Measurements from ENCODE around the gene SND1. TPM values are rescaled to one million over a fixed set of nuclear protein-coding genes. Genes with fewer than 3 reads are reported as not detected.

Gene SND1
- total RNA-seq, 2 donors from 2014 or later, result 246 to 256 TPM

DNA sequence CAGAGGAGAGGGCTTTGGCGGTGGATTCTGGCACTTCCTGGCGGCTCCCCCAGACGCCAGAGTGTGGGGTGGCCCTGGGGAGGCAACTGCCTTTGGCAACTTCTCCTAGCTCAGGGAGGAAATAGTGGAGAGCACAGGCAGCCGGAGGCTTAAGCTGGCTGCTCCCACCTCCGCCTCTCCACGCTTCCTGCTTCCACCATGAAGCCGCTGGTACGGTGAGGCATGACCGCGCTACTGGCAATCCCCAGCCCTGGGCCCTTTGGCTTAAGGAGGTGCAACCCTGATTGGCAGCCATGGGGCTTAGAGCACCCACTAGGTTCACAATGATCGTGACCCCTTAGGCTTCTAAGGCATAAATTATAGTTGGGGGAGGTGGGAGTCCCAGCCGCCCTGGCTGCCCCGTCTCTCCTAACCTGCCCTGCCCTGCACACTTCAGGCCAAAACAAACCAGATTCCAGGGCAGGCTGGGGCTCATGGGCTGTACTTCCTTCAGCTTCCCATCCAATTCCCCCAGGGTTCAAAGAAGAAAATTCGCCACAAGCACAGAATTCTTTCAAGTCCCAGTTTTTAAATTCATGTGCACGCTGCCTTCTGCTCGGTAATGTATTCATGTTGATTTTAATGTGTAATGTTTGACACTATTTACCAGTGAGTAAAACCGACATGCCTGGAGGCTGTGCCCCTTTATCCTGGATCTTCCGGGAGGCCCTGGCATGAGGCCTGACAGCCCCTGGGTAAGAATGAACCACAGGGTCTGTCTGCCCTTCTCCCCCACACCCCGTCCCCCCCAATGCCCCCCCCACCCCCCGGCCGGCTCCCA, 469.9 kb downstream of the SND1 start:
- Mint-ChIP-seq H3K4me3 (no peak overlapping the region), H3K27ac (no peak overlapping the region), H3K27me3 (no peaks in the 10 kb centered on the region), H3K4me1 (peaks cover 5% of the 10 kb centered on the region), H3K9me3 (no peaks in the 10 kb centered on the region), H3K36me3 (ENCODE audit: low read depth) (no peaks in the 10 kb centered on the region)
- ATAC-seq (replicated peaks), result no peak

DNA sequence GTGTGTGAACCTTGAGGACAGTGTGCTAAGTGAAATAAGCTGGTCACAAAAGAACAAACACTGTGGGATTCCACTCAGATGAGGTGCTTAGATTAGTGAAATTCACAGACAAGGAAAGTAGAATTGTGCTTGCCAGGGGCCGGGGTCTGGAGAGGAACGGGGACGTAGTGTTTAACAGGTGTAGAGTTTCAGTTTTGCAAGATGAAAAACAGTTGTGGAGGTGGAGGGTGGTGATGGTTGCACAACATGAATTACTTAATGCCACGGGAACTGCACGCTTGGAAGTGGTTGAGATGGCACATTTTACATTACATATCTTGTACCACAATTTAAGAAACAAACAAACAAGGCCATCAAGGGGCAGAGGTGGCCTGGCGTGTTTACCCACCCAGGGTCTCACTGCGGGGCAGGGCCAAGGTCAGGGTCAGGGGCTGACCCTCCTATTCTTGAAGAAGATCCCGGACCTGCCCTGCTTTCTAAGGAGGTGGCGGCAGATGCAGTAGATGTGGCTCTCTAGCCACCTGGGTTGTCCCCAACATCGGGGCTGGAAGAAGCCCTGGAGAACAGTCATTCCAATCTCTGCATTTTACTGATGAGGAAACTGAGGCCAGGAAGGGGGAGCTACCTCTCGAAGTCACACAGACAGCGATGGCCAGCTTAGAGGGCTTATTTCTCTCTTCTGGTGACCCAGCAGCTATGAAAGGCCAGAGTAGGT, 470.7 kb downstream of the SND1 start:
- Mint-ChIP-seq H3K27me3 (no peaks in the 10 kb centered on the region), H3K4me3 (no peak overlapping the region), H3K4me1 (peaks cover 5% of the 10 kb centered on the region), H3K27ac (no peak overlapping the region), H3K9me3 (no peaks in the 10 kb centered on the region), H3K36me3 (ENCODE audit: low read depth) (no peaks in the 10 kb centered on the region)
- no peak for ATAC-seq (replicated peaks)

DNA sequence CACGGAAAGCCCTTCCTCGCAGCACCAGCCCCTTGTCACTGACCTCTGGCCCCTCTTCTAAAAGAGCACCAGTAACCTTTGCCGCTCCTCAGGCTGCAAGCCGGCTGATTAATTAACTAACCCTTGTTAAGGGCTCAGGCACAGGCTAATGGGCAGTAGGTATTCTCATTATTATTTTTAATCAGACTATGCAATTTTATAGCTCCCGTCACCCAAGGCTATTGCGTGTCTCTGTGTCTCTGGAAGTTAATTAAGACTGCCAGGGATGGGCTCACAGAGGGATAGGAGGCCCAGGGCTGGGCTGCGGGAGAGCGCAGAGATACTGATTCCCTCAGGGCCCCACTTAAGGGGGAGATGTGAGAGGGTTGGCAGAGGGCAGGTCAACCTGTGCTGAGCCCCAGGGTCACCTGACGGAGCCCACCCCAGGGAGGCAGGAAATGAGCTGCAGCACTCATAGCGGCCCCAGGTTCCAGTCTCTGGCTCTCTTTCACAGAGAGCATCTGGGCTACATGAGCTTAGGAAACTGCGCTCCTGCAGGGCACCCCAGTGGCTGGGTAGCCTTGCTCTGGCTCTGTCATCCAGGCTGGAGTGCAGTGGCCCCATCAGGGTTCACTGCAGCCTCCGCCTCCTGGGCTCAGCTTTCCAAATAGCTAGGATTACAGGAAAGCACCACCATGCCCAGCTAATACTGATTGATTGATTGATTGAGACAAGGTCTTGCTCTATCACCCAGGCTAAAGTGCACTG, 471.5 kb downstream of the SND1 start:
- Mint-ChIP-seq H3K27me3 (no peaks in the 10 kb centered on the region), H3K36me3 (ENCODE audit: low read depth) (no peaks in the 10 kb centered on the region), H3K27ac (no peak overlapping the region), H3K9me3 (no peaks in the 10 kb centered on the region), H3K4me1 (peaks cover 5% of the 10 kb centered on the region), H3K4me3 (no peak overlapping the region)
- ATAC-seq (replicated peaks), result no peak

DNA sequence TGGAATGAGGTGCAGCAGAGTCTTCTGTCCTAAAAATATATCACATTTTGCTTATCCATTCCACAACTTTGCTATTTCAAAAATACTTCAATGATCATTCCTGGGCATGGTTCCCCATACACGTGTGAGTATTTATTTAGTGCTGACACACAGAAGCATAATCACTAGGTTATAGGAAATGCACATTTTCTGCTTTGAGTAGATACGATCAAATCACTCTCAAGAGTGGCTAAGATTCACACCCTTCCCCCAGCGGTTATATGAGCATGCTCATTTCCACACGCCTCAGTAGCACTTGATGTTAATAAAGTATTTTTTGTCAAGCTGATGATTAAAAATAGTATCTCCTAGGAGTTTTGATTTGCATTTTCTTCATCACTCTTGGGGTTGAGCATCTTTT, 472.8 kb downstream of the SND1 start:
- Mint-ChIP-seq H3K36me3 (ENCODE audit: low read depth) (no peaks in the 10 kb centered on the region), H3K27ac (no peak overlapping the region), H3K4me1 (peaks cover 5% of the 10 kb centered on the region), H3K9me3 (no peaks in the 10 kb centered on the region), H3K27me3 (no peaks in the 10 kb centered on the region), H3K4me3 (no peak overlapping the region)
- peak; percentile 24 for ATAC-seq (replicated peaks)

DNA sequence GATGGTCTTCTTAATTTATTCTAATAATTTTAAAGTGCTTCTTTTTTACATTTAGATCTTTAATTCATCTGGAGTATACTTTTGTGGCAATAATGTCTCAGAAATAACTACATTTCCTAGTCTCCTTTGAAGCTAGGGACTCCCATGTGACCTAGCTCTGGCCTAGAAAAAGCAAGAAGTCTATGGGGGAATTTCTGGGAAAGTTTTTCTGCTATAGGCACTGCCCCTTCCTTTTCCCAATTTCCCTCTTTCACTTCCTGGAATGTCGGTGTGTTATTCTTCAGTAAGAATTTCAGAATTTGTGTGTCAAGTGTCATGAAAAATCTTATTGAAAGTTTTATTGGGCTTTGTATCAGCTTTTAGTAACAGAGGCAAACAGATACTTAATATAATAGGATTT, 473.8 kb downstream of the SND1 start:
- no peak overlapping the region for H3K27ac Mint-ChIP-seq
- H3K36me3 Mint-ChIP-seq (ENCODE audit: low read depth), result no peaks in the 10 kb centered on the region
- no peaks in the 10 kb centered on the region for H3K27me3 Mint-ChIP-seq
- no peaks in the 10 kb centered on the region for H3K9me3 Mint-ChIP-seq
- H3K4me1 Mint-ChIP-seq, result peaks cover 5% of the 10 kb centered on the region
- ATAC-seq (replicated peaks), result no peak
- H3K4me3 Mint-ChIP-seq, result no peak overlapping the region

DNA sequence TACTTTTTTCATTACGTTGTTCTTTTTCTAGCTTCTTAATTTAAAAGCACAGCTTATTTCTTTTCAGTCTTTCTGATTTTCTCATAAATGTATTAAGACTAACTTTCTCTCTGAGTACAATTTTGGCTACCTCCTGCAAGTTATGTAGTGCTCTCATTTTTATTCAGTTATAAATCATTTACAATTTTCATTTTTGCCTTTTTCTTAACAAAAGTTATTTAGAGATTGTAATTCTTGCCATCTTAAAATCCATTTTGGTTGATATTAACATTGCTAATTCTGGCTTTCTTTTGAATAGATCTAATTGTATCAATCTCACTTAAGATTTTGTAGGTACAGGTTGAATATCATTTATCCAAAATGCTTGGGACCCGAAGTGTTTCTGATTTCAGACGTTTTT, 476.4 kb downstream of the SND1 start:
- Mint-ChIP-seq H3K4me3 (no peak overlapping the region), H3K9me3 (no peaks in the 10 kb centered on the region), H3K27ac (no peak overlapping the region), H3K36me3 (ENCODE audit: low read depth) (no peaks in the 10 kb centered on the region), H3K4me1 (peaks cover 5% of the 10 kb centered on the region), H3K27me3 (peaks cover 6% of the 10 kb centered on the region)
- no peak for ATAC-seq (replicated peaks)

DNA sequence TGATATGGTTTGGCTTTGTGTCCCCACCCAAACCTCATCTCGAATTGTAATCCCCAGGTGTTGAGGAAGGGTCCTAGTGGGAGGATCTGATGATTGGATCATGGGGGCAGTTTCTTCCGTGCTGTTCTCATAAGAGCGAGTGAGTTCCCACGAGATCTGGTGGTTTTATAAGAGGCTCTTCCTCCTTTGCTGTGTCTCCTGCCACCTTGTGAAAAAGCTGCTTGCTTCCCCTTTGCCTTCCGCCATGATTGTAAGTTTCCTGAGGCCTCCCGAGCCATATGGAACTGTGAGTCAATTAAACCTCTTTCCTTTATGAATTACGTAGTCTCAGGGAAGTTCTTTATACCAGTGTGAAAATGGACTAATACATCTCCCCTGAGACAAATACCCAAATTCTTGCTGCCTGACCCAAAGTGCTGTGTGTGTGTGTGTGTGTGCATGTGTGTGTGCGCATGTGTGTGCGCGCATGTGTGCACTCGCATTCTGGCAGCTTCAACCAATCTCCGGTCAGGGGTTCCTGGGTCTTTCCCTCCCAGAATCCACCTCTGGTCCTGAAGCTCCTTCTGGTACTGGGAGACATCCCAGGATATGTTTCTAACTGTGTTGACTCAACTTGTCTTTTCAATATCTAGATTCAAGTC, 477.4 kb downstream of the SND1 start:
- H3K4me3 Mint-ChIP-seq, result no peak overlapping the region
- peaks cover 2% of the 10 kb centered on the region for H3K36me3 Mint-ChIP-seq (ENCODE audit: low read depth)
- H3K27ac Mint-ChIP-seq, result no peak overlapping the region
- peaks cover 5% of the 10 kb centered on the region for H3K4me1 Mint-ChIP-seq
- ATAC-seq (replicated peaks), result no peak
- H3K9me3 Mint-ChIP-seq, result no peaks in the 10 kb centered on the region
- peaks cover 15% of the 10 kb centered on the region for H3K27me3 Mint-ChIP-seq

DNA sequence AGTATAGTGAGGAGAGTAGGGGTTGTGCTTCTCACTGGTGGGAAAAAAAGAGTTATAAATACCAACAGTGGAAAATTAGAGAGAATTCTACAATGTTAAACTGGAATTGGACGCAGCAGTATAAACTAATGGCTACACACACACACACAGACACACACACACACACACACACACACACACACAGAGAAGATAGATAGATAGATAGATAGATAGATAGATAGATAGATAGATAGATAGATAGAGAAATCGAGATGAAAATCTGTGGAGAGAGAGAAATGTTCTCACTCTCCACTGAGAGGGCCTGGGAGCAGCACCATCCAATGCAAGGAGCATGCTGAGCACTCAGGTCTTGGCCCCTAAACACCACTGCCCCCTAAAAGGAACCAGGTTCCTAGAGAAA, 479.1 kb downstream of the SND1 start:
- peaks cover 7% of the 10 kb centered on the region for H3K36me3 Mint-ChIP-seq (ENCODE audit: low read depth)
- no peak overlapping the region for H3K27ac Mint-ChIP-seq
- H3K4me1 Mint-ChIP-seq, result peaks cover 8% of the 10 kb centered on the region
- peaks cover 24% of the 10 kb centered on the region for H3K27me3 Mint-ChIP-seq
- H3K4me3 Mint-ChIP-seq, result no peak overlapping the region
- no peaks in the 10 kb centered on the region for H3K9me3 Mint-ChIP-seq
- no peak for ATAC-seq (replicated peaks)

DNA sequence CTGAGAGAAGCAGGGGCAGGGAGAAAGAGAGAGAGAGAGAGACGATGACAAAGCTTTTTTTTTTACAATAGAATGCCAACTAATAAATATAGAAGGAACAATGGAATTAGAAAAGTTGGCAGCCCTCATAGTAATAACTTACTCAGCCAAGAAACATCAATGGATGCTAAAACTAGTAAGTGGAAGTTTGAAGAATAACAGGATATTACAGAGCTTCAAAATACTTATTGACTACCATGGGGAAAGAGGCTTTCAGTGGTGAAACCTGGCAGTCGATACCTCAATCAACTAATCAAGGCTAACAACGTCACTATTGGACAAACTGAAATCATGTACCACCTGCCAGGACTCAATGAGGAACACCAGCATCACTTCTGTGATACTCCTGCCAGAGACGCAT, 479.7 kb downstream of the SND1 start:
- H3K27me3 Mint-ChIP-seq, result peaks cover 24% of the 10 kb centered on the region
- no peaks in the 10 kb centered on the region for H3K9me3 Mint-ChIP-seq
- peaks cover 7% of the 10 kb centered on the region for H3K36me3 Mint-ChIP-seq (ENCODE audit: low read depth)
- no peak overlapping the region for H3K27ac Mint-ChIP-seq
- peaks cover 8% of the 10 kb centered on the region for H3K4me1 Mint-ChIP-seq
- H3K4me3 Mint-ChIP-seq, result no peak overlapping the region
- no peak for ATAC-seq (replicated peaks)

DNA sequence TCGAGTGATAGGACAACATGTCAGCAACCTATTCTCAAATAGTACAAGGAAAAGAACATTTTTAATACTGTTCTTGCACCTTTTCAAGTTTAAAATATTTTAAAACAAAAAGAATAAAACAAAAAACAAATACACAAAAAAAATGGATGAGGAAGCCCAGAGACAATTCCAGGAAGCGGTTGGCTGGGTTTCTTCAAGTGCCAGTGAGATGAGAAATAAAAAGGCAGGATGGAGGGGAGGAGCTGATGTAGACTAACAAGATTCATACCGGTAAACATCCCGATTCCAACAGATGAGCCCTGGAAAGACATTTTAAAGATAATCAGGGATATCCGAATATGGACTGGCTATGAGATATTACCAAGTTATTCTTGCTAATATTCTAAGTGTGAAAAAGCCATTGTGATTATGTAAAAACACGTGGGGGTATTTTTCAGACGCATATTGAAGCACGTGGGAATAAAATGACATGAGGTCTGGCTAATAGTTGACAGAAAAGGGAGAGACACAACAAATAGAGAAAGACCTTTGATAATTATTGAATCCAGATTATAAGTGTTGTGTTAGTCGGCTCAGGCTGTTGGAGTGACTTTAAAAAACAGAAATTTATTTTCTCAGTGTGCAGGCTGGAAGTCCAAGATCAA, 480.6 kb downstream of the SND1 start:
- H3K36me3 Mint-ChIP-seq (ENCODE audit: low read depth), result peaks cover 7% of the 10 kb centered on the region
- ATAC-seq (replicated peaks), result no peak
- H3K27me3 Mint-ChIP-seq, result peaks cover 30% of the 10 kb centered on the region
- H3K27ac Mint-ChIP-seq, result no peak overlapping the region
- no peaks in the 10 kb centered on the region for H3K9me3 Mint-ChIP-seq
- no peak overlapping the region for H3K4me3 Mint-ChIP-seq
- peaks cover 8% of the 10 kb centered on the region for H3K4me1 Mint-ChIP-seq

DNA sequence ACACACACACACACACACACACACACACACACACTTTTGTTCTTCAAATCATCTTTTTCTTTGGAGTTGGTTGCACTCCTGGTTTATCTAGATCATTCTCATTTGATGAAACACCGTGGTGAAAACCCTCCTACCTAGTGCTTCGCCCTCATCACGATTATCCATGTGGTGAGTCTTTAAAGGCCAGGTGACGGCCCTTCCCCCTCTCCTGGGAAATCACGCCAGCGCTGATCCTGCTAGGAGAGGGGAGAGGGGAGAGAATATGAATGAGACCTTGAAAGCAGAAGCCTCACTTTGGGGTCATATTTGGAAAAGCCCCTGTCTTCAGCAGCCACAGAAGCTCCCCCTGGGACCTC, 483.1 kb downstream of the SND1 start:
- Mint-ChIP-seq H3K27ac (no peak overlapping the region), H3K4me3 (peak overlapping the region; percentile 71), H3K9me3 (no peaks in the 10 kb centered on the region), H3K27me3 (peaks cover 47% of the 10 kb centered on the region), H3K4me1 (peaks cover 8% of the 10 kb centered on the region), H3K36me3 (ENCODE audit: low read depth) (peaks cover 7% of the 10 kb centered on the region)
- ATAC-seq (replicated peaks), result no peak

DNA sequence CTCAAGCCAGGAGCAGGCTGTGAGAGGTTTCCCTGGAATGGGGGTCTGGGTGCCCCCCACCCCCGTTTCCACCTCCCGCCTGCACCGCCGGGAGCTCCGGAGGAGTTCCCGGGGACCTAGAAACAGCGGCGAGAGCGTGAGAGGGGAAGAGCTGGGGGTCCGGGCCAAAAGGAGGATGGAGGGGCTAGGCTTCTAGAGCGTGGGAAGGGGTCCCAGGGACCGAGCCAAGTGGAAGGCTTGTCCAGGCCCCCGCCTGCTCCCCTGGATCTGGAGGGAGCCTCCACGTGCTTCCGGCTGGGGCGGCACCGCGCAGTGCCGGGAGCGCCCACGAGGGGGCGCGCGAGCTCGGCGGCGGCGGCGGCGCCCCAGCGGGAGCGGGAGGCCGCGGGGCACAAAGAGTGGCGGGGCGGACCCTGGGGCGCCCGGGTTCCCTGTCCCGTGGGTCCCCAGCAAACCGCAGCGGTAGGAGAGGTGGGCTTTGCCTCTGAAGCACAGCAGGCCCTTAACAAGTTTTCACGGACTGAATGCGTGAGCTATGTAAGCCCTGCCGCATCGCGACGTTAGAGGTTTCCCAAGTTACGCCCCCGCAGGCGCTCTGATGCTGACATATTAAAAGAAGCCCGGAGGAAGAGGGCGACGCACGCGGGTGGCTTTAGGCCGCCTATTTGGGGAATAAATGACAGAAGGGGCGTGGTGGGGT, 483.7 kb downstream of the SND1 start:
- H3K4me1 Mint-ChIP-seq, result peaks cover 8% of the 10 kb centered on the region
- H3K27ac Mint-ChIP-seq, result no peak overlapping the region
- no peaks in the 10 kb centered on the region for H3K9me3 Mint-ChIP-seq
- H3K4me3 Mint-ChIP-seq, result peak overlapping the region; percentile 71
- H3K36me3 Mint-ChIP-seq (ENCODE audit: low read depth), result peaks cover 7% of the 10 kb centered on the region
- peaks cover 47% of the 10 kb centered on the region for H3K27me3 Mint-ChIP-seq
- ATAC-seq (replicated peaks), result peak; percentile 92

DNA sequence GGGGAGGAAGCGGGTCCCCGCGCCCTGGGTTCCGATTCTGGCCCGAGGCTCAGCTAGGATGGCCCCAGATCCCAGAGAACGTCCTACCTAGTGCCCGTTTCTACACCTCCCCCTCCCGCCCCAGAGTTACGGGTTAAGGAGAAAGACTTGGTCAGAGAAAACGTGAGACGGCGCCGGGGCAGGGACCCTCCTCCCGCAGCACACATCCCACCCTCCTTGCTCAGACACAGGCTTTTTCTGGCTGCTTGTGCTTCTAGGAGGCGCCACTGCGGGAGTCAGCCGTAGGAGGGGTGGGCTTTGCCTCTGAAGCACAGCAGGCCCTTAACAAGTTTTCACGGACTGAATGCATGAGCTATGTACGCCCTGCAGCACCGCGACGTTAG, 484.2 kb downstream of the SND1 start:
- Mint-ChIP-seq H3K4me1 (peaks cover 8% of the 10 kb centered on the region), H3K36me3 (ENCODE audit: low read depth) (peaks cover 7% of the 10 kb centered on the region), H3K9me3 (no peaks in the 10 kb centered on the region), H3K4me3 (peak overlapping the region; percentile 71), H3K27me3 (peaks cover 47% of the 10 kb centered on the region), H3K27ac (no peak overlapping the region)
- peak; percentile 3 for ATAC-seq (replicated peaks)

Measured in activated T-helper 17 cell treated with anti-CD3 and anti-CD28 coated beads, Interleukin-2, amount 50 U/mL, for 72 hours (primary cell).